ENCODE data around the gene NT5C2.

The NT5C2 gene

DNA sequence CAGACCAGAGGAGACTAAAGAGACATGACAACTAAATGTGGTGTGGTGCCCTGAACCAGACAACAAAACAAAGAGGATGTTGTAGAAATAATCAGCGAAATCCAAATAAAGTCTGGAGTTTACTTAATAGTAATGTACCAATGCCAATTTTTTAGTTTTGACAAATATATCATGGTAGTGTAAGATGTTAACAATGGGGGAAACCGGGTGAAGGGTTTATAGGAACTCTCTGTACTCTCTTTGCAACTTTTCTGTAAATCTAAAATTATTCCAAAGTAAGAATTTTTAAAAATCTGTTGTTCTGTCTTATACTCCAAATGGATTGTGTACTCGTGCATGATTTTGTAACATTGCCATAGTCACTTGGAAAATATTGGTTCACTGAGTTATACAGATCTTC lies 145.7 kb downstream of the NT5C2 start:
- Histone ChIP-seq H3F3A (ENCODE audit: low read depth) (no peaks in the 10 kb centered on the region), H2AFZ (ENCODE audit: low read length) (no peak overlapping the region), H3K4me3 (ENCODE audit: low read length, poor library complexity, severe bottlenecking) (no peak overlapping the region), H3K9me2 (replicated peaks; ENCODE audit: low read depth, low read length) (no peaks in the 10 kb centered on the region), H3K4me2 (ENCODE audit: low read depth, low read length, poor library complexity, severe bottlenecking) (no peak overlapping the region), H3K79me2 (ENCODE audit: insufficient read depth, low read length) (no peaks in the 10 kb centered on the region), H4K20me1 (ENCODE audit: insufficient read depth, low read length, poor library complexity, severe bottlenecking) (no peaks in the 10 kb centered on the region), H3K36me3 (ENCODE audit: insufficient read depth, low read length) (no peaks in the 10 kb centered on the region), H3K4me1 (ENCODE audit: insufficient read depth, low read length, poor library complexity, severe bottlenecking) (no peaks in the 10 kb centered on the region), H3K27me3 (ENCODE audit: insufficient read depth, low read length, poor library complexity, severe bottlenecking) (no peaks in the 10 kb centered on the region), H3K9me3 (ENCODE audit: insufficient read depth, low read depth, low read length) (no peaks in the 10 kb centered on the region), H3K9ac (ENCODE audit: low read depth, low read length, poor library complexity, severe bottlenecking) (no peak overlapping the region)
- TF ChIP-seq, protein P1, sequence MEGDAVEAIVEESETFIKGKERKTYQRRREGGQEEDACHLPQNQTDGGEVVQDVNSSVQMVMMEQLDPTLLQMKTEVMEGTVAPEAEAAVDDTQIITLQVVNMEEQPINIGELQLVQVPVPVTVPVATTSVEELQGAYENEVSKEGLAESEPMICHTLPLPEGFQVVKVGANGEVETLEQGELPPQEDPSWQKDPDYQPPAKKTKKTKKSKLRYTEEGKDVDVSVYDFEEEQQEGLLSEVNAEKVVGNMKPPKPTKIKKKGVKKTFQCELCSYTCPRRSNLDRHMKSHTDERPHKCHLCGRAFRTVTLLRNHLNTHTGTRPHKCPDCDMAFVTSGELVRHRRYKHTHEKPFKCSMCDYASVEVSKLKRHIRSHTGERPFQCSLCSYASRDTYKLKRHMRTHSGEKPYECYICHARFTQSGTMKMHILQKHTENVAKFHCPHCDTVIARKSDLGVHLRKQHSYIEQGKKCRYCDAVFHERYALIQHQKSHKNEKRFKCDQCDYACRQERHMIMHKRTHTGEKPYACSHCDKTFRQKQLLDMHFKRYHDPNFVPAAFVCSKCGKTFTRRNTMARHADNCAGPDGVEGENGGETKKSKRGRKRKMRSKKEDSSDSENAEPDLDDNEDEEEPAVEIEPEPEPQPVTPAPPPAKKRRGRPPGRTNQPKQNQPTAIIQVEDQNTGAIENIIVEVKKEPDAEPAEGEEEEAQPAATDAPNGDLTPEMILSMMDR (conservative IDR thresholded peaks at IDR 0.05; ENCODE audit: low read length): no peak
- no peak for TF ChIP-seq EZH2phosphoT487 (IDR thresholded peaks at IDR 0.05; ENCODE audit: borderline replicate concordance)

DNA sequence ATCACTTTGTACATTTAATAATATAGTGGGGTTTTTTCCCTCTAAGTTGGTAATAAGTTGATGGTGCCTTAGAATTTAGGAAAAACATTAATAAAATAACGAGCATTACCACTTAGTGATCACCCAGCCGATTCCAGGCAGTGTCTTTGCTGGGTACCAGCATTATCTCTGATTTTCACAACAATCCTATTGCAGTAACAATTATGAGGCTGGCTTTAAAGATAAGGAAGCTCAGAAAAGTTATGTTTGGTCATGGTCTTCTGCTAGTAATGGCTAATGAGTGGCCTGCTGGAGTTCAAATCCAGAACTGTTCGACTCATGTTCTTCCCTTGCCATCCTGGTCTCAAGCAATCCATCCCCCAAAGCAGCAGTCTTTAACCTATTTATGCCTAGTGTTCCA lies 147.1 kb downstream of the NT5C2 start:
- Histone ChIP-seq H3K4me1 (ENCODE audit: insufficient read depth, low read length, poor library complexity, severe bottlenecking) (no peaks in the 10 kb centered on the region), H3K9me2 (replicated peaks; ENCODE audit: low read depth, low read length) (no peaks in the 10 kb centered on the region), H2AFZ (ENCODE audit: low read length) (no peak overlapping the region), H3K27me3 (ENCODE audit: insufficient read depth, low read length, poor library complexity, severe bottlenecking) (no peaks in the 10 kb centered on the region), H3K36me3 (ENCODE audit: insufficient read depth, low read length) (no peaks in the 10 kb centered on the region), H3K4me3 (ENCODE audit: low read length, poor library complexity, severe bottlenecking) (no peak overlapping the region), H3K4me2 (ENCODE audit: low read depth, low read length, poor library complexity, severe bottlenecking) (no peak overlapping the region), H3F3A (ENCODE audit: low read depth) (no peaks in the 10 kb centered on the region), H3K9ac (ENCODE audit: low read depth, low read length, poor library complexity, severe bottlenecking) (no peak overlapping the region), H3K9me3 (ENCODE audit: insufficient read depth, low read depth, low read length) (no peaks in the 10 kb centered on the region), H4K20me1 (ENCODE audit: insufficient read depth, low read length, poor library complexity, severe bottlenecking) (no peaks in the 10 kb centered on the region), H3K79me2 (ENCODE audit: insufficient read depth, low read length) (no peaks in the 10 kb centered on the region)
- TF ChIP-seq, protein P1 (conservative IDR thresholded peaks at IDR 0.05; ENCODE audit: low read length): no peak
- TF ChIP-seq EZH2phosphoT487 (IDR thresholded peaks at IDR 0.05; ENCODE audit: borderline replicate concordance): no peak

DNA sequence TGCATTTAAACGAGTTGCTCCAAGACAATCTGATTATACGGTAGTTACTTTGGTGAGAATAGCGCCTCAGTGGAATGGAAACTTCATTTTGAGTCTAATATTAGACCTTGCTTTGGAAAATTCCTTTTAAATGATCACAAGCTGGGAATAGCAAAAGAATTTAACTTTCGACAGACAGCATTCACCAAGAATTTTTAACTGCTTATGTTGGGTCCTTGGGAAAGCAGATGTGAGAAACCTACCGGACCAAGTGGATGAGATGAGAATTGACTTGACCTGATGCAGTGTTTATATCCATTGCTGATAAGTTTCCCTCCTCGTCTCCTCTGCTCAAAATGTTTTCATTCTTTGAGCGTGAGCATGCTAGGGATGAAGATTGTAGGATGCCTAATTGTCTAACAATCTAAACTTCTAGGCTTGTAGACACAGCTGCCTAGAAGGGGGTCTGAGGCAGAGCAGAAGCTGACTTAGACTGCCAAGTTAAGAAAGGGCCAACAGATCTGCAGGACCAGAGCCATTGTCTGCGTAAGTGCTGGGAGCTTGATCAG lies 148.1 kb downstream of the NT5C2 start:
- no peak overlapping the region for H3K9ac ChIP-seq (ENCODE audit: low read depth, low read length, poor library complexity, severe bottlenecking)
- H3K4me2 ChIP-seq (ENCODE audit: low read depth, low read length, poor library complexity, severe bottlenecking): no peak overlapping the region
- no peaks in the 10 kb centered on the region for H3K27me3 ChIP-seq (ENCODE audit: insufficient read depth, low read length, poor library complexity, severe bottlenecking)
- no peaks in the 10 kb centered on the region for H3K9me3 ChIP-seq (ENCODE audit: insufficient read depth, low read depth, low read length)
- no peaks in the 10 kb centered on the region for H3F3A ChIP-seq (ENCODE audit: low read depth)
- H4K20me1 ChIP-seq (ENCODE audit: insufficient read depth, low read length, poor library complexity, severe bottlenecking): no peaks in the 10 kb centered on the region
- no peaks in the 10 kb centered on the region for H3K36me3 ChIP-seq (ENCODE audit: insufficient read depth, low read length)
- no peak for TF ChIP-seq EZH2phosphoT487 (IDR thresholded peaks at IDR 0.05; ENCODE audit: borderline replicate concordance)
- TF ChIP-seq, protein P1 (conservative IDR thresholded peaks at IDR 0.05; ENCODE audit: low read length): no peak
- H3K9me2 ChIP-seq (replicated peaks; ENCODE audit: low read depth, low read length): no peaks in the 10 kb centered on the region
- no peaks in the 10 kb centered on the region for H3K4me1 ChIP-seq (ENCODE audit: insufficient read depth, low read length, poor library complexity, severe bottlenecking)
- no peak overlapping the region for H3K4me3 ChIP-seq (ENCODE audit: low read length, poor library complexity, severe bottlenecking)
- H2AFZ ChIP-seq (ENCODE audit: low read length): no peak overlapping the region
- no peaks in the 10 kb centered on the region for H3K79me2 ChIP-seq (ENCODE audit: insufficient read depth, low read length)

Measured in Loucy (cell line).